Common myeloid progenitor, CD34-positive (primary cell): Measurements from ENCODE around the gene C2CD2.

ENCODE experiments used
- CTCF ChIA-PET: fragments of 350-600 bp; sonication (Branson Sonifier 250); formaldehyde crosslinking; loops from one replicate; lab custom pipeline; 2021; ENCODE audit warnings: antibody characterized with exemption; lab: Charles Lee
- POLR2A ChIA-PET: fragments of 350-600 bp; sonication (Branson Sonifier 250); formaldehyde crosslinking; loops from one replicate; lab custom pipeline; 2021; ENCODE audit warnings: antibody characterized with exemption; lab: Charles Lee
- DNase-seq, 3 donors: peaks; one replicate each; pipeline versions ENCODE4 v3.0.0 to v3.0.0-alpha.2; 2013
- H3K27ac ChIP-seq, 2 experiments: 1 replicate in 1 of 2; 2 replicates in 1 of 2; pipeline ENCODE4 v1.7.0; 2013; ENCODE audit warnings: inconsistent platforms in 2 of 2, low read length in 2 of 2, mild to moderate bottlenecking in 2 of 2, low read depth in 1 of 2, moderate library complexity in 1 of 2; ENCODE audit not compliant: severe bottlenecking in 2 of 2, insufficient read depth in 1 of 2, poor library complexity in 1 of 2
- H3K27me3 ChIP-seq, 5 experiments: replicated peaks in 2 of 5; 1 replicate in 3 of 5; 2 replicates in 2 of 5; pipeline versions ENCODE4 v1.6.1 to v1.7.0; 2013; ENCODE audit warnings: low read length in 4 of 5, mild to moderate bottlenecking in 2 of 5, moderate library complexity in 2 of 5, inconsistent platforms in 1 of 5; ENCODE audit not compliant: insufficient read depth in 5 of 5, control insufficient read depth in 4 of 5
- H3K36me3 ChIP-seq, 4 experiments: 1 replicate in 2 of 4; 2 replicates in 2 of 4; pipeline versions ENCODE4 v1.6.1 to v1.7.0; 2013; ENCODE audit warnings: low read length in 3 of 4, control low read depth in 1 of 4, mild to moderate bottlenecking in 1 of 4; ENCODE audit not compliant: control insufficient read depth in 4 of 4, insufficient read depth in 4 of 4
- H3K4me1 ChIP-seq, 4 experiments: 1 replicate in 3 of 4; 2 replicates in 1 of 4; pipeline versions ENCODE4 v1.6.1 to v1.7.1; 2013; ENCODE audit warnings: low read length in 3 of 4, mild to moderate bottlenecking in 3 of 4, control low read depth in 1 of 4, inconsistent platforms in 1 of 4, moderate library complexity in 1 of 4; ENCODE audit not compliant: control insufficient read depth in 4 of 4, insufficient read depth in 4 of 4; ENCODE audit errors: control extremely low read depth in 1 of 4
- H3K4me3 ChIP-seq, 7 experiments: 1 replicate in 4 of 7; 2 replicates in 3 of 7; pipeline versions ENCODE4 v1.5.1 to v1.7.0; 2013; ENCODE audit warnings: mild to moderate bottlenecking in 7 of 7, low read length in 6 of 7, moderate library complexity in 6 of 7, inconsistent platforms in 2 of 7, low read depth in 2 of 7, control low read depth in 1 of 7; ENCODE audit not compliant: insufficient read depth in 4 of 7, control insufficient read depth in 1 of 7; ENCODE audit errors: extremely low read depth in 1 of 7
- H3K9me3 ChIP-seq, 5 experiments: 1 replicate in 4 of 5; 2 replicates in 1 of 5; pipeline versions ENCODE4 v1.6.1 to v1.7.1; 2013; ENCODE audit warnings: low read length in 4 of 5, mild to moderate bottlenecking in 2 of 5, inconsistent platforms in 1 of 5, low read depth in 1 of 5, moderate library complexity in 1 of 5; ENCODE audit not compliant: control insufficient read depth in 4 of 5, insufficient read depth in 2 of 5; ENCODE audit errors: control extremely low read depth in 1 of 5
- WGBS: methylation state at CpG from one replicate; pipeline ENCODE4 v1.1.5; 2013; ENCODE audit not compliant: insufficient coverage; 5-methylcytosine and 5-hydroxymethylcytosine counted together

The C2CD2 gene

GRCh38 chr21:41876396-41876795 is 77.4 kb downstream of the C2CD2 start:
- Histone ChIP-seq H3K4me3 (no peak overlapping the region), H3K9me3 (no peaks in the 10 kb centered on the region), H3K4me1 (peaks cover 13 to 30% (median 19%) of the 10 kb centered on the region in 4 experiments), H3K27ac (no peak overlapping the region), H3K36me3 (peaks cover 0 to 17% (median 5%) of the 10 kb centered on the region in 4 experiments), H3K27me3 (no peaks in the 10 kb centered on the region)
- DNase-seq = no peak
- CTCF ChIA-PET = interaction anchor here (1.3 kb wide), 1 partner anchor 16 kb away, joined by 3 read pairs; no protein-coding TSS in a partner anchor
- POLR2A ChIA-PET = no interaction called here
- WGBS = 93% methylated on average over 5 of the region's 8 CpGs

- H3K4me1 ChIP-seq = peaks cover 13 to 27% (median 19%) of the 10 kb centered on the region in 4 experiments
- no peak for DNase-seq
- H3K4me3 ChIP-seq = no peak overlapping the region
- peaks cover 0 to 17% (median 6%) of the 10 kb centered on the region in 4 experiments for H3K36me3 ChIP-seq
- CTCF ChIA-PET = interaction anchor here (1.3 to 2.0 kb wide), 4 partner anchors 15 to 233 kb away, joined by 3 to 4 read pairs (median 4); no protein-coding TSS in a partner anchor
- no peaks in the 10 kb centered on the region for H3K27me3 ChIP-seq
- no peak overlapping the region for H3K27ac ChIP-seq
- no peaks in the 10 kb centered on the region for H3K9me3 ChIP-seq
- POLR2A ChIA-PET = no interaction called here
- WGBS = 93% methylated on average over 8 of the region's 8 CpGs
Measured at GRCh38 chr21:41875086-41875485, 78.7 kb downstream of the C2CD2 start.

GRCh38 chr21:41874611-41875010 is 79.2 kb downstream of the C2CD2 start:
- H3K4me1 ChIP-seq = peaks cover 8 to 22% (median 14%) of the 10 kb centered on the region in 4 experiments
- H3K27me3 ChIP-seq = no peaks in the 10 kb centered on the region
- H3K36me3 ChIP-seq = peaks cover 0 to 17% (median 6%) of the 10 kb centered on the region in 4 experiments
- H3K27ac ChIP-seq = no peak overlapping the region
- CTCF ChIA-PET = interaction anchor here (0.7 to 2.0 kb wide), 4 partner anchors 34 to 266 kb away, joined by 3 to 4 read pairs (median 4); no protein-coding TSS in a partner anchor
- no peaks in the 10 kb centered on the region for H3K9me3 ChIP-seq
- no peak for DNase-seq
- POLR2A ChIA-PET = no interaction called here
- 98% methylated on average over 11 of the region's 11 CpGs for WGBS
- H3K4me3 ChIP-seq = no peak overlapping the region

GRCh38 chr21:41873426-41873825 is 80.4 kb downstream of the C2CD2 start:
- ChIA-PET POLR2A (no interaction called here), CTCF (interaction anchor here (1.7 to 2.0 kb wide), 2 partner anchors 57 to 234 kb away, joined by 3 to 4 read pairs; no protein-coding TSS in a partner anchor)
- H3K4me1 ChIP-seq = peaks cover 8 to 19% (median 14%) of the 10 kb centered on the region in 4 experiments
- H3K27me3 ChIP-seq = no peaks in the 10 kb centered on the region
- 96% methylated on average over 5 of the region's 6 CpGs for WGBS
- H3K36me3 ChIP-seq = peaks cover 0 to 17% (median 6%) of the 10 kb centered on the region in 4 experiments
- no peak for DNase-seq
- no peak overlapping the region for H3K4me3 ChIP-seq
- no peaks in the 10 kb centered on the region for H3K9me3 ChIP-seq
- no peak overlapping the region for H3K27ac ChIP-seq

GRCh38 chr21:41873005-41873404 is 80.8 kb downstream of the C2CD2 start:
- CTCF ChIA-PET = interaction anchor here (0.6 to 1.7 kb wide), 2 partner anchors 56 to 99 kb away, joined by 3 read pairs; no protein-coding TSS in a partner anchor

DNA sequence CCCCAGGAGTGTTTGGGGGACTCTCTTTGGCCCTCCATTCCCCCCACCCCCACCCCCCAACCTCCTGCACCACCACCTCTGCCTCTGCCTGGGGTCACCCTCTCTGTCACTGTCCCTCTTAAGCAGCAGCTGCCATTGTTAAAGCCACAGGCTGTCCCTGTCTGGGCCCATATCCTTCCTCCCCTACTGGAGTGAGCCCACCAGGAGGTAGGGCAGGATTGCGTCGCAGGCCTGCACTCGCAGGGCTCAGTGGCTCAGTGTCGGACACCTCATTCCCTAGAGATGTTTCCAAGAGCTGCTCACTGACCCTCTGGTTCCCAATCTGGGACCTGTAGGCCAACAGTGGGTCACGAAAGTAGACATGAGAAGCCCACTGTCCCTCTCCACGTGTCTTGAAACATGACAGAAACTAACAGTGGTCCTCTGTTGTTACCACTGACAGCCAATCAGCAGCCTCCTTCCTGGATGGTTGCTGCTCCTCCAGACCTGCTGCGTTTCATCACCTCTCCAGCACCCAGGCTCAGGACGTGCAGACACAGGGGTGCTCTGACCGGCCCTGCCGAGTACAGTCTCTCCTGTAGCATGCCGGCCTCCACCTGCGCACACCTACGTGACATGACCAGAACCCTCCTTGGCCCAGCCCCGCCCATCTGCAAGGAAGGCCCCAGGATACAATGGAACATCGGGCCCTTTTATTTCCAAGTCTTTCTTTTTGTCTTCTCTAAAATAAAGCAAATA is 82.4 kb downstream of the C2CD2 start:
- no peak for DNase-seq
- H3K27ac ChIP-seq = no peak overlapping the region
- peaks cover 0 to 4% (median 1%) of the 10 kb centered on the region in 4 experiments for H3K4me1 ChIP-seq
- H3K36me3 ChIP-seq = peaks cover 0 to 17% (median 6%) of the 10 kb centered on the region in 4 experiments
- ChIA-PET POLR2A (no interaction called here), CTCF (interaction anchor here (0.6 to 1.7 kb wide), 2 partner anchors 15 to 55 kb away, joined by 3 read pairs; no protein-coding TSS in a partner anchor)
- no peaks in the 10 kb centered on the region for H3K27me3 ChIP-seq
- no peak overlapping the region for H3K4me3 ChIP-seq
- H3K9me3 ChIP-seq = no peaks in the 10 kb centered on the region
- 94% methylated on average over 13 of the region's 15 CpGs for WGBS

More at GRCh38 chr21:41873005-41873404, 80.8 kb downstream of the C2CD2 start:
- no peaks in the 10 kb centered on the region for H3K9me3 ChIP-seq
- 93% methylated on average over 7 of the region's 13 CpGs for WGBS
- POLR2A ChIA-PET = no interaction called here
- no peak overlapping the region for H3K27ac ChIP-seq
- DNase-seq = no peak
- H3K27me3 ChIP-seq = no peaks in the 10 kb centered on the region
- peaks cover 0 to 17% (median 6%) of the 10 kb centered on the region in 4 experiments for H3K36me3 ChIP-seq
- peaks cover 6 to 15% (median 11%) of the 10 kb centered on the region in 4 experiments for H3K4me1 ChIP-seq
- no peak overlapping the region for H3K4me3 ChIP-seq

DNA sequence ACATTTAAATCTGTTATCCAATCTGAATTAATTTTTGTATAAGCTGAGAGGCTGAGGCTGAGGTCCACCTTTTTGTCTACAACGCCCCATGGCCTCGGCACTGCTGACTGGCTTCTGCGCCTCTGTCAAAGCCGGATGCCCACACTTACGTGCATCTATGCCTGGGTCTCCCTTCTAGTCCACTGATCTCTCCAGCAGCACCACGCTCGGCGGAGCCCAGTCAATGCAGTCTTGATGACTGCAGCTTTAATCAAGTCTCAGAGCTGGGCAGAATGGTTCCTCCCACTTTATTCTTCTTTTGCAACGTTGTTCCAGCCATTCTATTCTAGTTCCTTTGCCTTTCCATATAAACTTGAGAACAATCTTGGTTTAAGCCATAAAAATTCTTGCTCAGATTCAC is 84.0 kb downstream of the C2CD2 start:
- CTCF ChIA-PET = no interaction called here

More for the DNA sequence above, 84.0 kb downstream of the C2CD2 start:
- no peaks in the 10 kb centered on the region for H3K9me3 ChIP-seq
- H3K27ac ChIP-seq = no peak overlapping the region
- WGBS = 99% methylated on average over 9 of the region's 9 CpGs
- H3K4me3 ChIP-seq = no peak overlapping the region
- POLR2A ChIA-PET = no interaction called here
- no peak for DNase-seq
- H3K4me1 ChIP-seq = peaks cover 0 to 11% (median 4%) of the 10 kb centered on the region in 4 experiments
- H3K27me3 ChIP-seq = no peaks in the 10 kb centered on the region
- peaks cover 0 to 13% (median 6%) of the 10 kb centered on the region in 4 experiments for H3K36me3 ChIP-seq
